GM21576 (cell line): ENCODE measurements around the gene NEDD4L.
A peak's percentile ranks its signal among the peaks of the same experiment; 100 is the strongest.

Experiments
- ATAC-seq: cut with Tn5 transposase; IDR thresholded peaks from one replicate; pipeline ENCODE4 v1.9.1; 2021; ENCODE audit warnings: mild to moderate bottlenecking, moderate library complexity; ENCODE audit not compliant: unreplicated experiment

The NEDD4L gene

DNA sequence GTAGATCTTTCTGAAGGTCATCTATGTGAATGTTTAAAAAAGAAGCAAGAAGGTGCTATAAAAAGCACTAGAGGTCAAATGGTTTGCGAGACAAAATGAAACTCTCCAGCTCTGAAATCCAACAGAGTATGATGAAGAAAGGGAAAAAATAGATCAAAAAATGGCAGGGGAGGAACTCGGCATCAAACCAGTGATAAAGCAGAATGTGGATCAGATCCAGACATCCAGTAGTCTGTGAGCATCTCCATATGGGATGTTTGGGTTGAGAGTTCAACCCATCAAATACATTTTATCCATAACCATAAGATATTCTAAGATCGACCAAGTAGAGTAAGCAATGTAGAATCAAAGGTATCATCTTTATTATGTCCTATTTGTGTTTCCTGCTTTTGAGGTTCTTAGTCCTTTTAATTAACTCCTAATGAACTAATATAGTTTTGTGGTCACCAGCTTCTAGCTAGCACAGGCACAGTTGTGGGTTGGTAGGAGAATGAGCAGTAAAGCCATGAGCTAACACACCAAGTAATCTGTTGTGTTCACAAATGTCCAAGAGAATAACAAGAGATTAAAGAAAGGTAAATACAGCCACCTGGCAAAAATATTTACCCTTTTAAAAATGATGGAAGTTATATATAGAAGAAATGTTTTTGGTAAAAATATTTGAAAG lies 160.9 kb downstream of the NEDD4L start:
- ATAC-seq: no peak

DNA sequence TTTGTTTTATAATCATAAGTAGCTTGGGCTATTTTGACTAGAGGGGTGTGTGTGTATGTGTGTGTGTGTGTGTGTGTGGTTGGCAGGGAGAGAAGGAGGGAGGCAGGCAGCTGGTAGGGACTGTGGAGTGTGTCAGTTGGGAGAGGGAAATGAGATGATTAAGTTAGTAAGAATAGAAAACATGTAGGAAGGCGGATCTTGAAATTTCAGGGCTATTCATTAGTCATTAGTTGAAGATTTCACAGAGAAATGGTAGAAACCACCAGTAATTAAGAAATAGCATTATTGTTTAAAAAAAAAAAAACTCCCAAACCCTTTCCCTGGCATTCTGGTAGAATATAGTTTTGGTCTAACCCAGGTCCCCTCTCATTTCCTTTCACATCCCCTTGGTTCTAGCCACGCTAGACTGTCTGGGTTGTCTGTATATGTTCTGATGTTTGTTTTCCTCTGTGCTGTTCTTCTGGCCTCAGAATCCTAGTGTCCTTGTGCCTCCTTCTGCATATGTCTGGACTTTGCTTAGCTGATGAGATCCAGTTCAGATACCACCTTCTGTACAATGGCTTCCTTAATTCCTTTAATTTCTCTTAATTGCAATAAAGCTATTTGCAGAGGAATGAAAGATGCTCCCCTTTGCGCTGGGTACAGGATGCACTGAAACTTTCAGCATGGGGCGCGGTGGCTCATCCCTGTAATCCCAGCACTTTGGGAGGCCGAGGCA lies 161.6 kb downstream of the NEDD4L start:
- ATAC-seq: no peak

DNA sequence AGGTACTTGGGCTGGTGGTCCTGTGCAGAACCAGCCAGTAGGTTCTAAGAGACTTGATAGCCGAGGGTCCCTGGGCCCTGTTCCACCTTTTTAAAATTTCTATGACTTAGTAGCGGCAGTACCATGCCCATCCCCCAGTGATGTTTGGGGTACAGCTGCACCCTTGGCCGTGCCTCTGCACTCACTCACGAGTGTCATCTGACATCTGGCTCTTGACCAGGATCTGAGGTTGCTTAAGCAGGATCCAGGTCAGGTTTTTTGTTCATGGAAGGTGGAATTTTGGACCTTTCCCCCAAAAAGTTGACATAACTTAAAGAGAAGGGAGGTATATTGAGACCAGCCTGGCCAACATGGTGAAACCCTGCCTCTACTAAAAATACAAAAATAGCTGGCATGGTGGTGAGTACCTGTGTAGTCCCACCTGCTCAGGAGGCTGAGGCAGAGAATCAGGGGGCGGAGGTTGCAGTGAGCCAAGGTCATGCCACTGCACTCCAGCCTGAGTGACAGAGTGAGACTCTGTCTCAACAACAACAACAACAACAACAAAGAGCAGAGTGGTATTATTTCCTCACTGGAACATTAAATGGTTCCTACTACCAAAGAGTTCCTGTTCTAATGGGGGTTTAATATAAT lies 163.6 kb downstream of the NEDD4L start:
- ATAC-seq: no peak

DNA sequence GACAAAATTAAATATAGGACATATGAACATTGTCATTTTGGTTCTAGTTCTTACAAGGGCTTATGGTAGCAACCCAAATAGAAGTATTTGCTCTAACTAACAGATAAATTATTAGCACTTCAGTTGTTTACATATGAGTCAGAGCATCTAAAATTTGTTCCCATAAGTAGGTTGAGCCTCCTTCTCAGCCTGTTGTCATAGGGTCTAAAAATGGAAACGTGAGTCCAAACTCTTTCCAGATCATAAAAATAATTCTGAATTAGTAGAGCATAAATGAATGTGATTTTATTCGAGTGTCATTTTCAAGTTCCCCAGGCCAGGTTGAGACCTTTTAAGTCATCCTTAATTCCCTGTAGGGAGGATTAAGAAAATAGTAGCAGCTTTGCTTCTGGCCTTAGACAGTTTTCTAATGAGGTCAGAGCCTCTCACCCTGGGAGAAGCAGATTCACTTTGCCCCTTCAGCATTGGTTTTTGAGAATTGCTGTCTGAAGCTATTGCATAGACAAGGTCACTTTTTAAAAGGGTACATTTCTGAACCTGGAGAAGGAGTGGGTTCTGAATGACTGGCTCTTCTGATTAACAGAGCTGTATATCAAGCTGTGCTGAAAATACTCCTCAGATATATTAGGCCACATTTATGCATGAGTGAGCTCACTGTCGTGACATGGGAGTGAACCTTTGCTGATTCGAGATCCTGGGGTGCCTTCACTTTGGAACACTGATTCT lies 164.3 kb downstream of the NEDD4L start:
- ATAC-seq: no peak

DNA sequence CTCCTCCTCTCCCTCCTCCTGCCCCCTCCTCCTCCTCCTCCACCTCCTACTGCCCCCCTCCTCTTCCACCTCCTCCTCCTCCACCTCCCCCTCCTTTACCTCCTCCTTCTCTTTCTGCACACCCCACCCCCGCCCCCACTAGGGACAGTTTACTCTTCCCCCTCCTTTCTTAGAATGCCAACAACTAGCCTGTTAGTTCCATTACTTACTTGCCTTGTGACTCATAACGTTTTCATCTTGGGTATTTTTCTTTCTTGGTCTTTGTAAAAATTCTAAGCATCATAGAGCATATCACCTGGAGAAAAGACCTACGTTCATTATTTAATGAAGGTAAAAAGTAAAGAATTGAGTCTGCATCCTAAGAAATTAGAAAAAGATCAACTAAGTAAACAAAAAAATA lies 165.3 kb downstream of the NEDD4L start:
- no peak for ATAC-seq

DNA sequence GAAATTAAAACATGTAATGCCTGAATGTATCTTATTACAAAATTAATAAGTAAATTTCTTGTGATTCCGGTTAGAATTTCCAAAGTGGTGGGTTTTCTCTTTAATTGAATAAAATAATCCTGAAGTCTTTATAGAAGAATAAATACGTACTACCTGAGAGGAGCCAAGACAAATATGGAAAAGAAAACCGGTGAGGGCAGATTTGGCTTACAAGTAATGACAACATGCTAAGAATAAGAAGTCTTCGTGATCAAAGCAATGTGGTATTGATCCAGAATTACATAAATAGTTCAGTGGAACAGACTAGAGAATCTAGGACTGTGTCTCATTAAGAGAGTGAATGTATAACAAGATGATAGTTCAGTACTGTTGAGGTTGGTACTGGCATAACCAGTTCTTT lies 167.5 kb downstream of the NEDD4L start:
- ATAC-seq: no peak

DNA sequence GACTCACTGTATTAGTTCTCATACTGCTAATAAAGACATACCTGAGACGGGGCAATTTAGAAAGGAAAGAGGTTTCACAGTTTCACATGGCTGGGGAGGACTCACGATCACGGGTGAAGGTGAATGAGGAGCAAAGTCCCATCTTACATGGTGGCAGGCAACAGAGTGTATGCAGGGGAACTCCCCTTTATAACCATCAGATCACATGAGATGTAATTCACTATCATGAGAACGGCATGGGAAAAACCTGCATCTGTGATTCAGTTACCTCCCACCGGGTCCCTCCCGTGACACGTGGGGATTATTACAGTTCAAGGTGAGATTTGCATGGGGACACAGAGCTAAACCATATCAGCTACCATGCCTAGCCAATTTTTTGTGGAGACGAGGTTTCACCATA lies 168.2 kb downstream of the NEDD4L start:
- ATAC-seq: no peak

DNA sequence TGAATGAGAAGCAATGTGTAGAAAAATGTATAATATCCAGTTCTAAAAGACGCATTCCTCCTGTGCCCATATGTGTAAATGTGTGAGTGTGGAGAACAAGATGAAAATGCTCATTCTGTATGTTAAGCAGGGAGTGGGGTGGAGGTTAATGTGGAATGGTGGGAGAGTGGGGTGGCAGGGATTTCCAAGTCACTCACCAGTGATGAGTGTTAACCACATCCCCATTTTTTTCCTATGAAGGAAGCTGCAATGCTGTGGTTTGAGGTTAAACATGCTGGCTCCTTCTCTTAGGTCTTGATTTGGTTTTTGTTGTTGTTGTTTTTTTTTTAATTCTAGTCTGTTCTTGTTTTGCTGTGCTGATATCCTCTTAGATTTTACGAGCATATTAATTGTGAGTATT lies 169.4 kb downstream of the NEDD4L start:
- ATAC-seq: no peak

DNA sequence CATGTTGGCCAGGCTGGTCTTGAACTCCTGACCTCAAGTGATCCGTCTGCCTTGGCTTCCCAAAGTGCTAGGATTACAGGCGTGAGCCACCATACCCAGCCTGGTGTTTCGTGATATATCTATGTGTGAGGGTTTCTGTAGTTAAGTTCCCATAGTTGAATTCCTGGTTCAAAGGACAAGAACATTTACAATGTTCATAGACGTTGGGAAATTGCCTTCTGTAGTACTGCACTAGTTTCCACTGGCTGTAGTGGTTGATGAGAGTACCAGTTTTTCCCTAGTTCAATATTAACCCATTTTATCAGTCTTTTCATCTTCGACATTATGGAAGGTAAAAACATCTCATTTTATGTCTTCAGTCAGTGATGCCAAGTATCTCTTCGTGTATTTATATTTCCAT lies 171.0 kb downstream of the NEDD4L start:
- no peak for ATAC-seq

DNA sequence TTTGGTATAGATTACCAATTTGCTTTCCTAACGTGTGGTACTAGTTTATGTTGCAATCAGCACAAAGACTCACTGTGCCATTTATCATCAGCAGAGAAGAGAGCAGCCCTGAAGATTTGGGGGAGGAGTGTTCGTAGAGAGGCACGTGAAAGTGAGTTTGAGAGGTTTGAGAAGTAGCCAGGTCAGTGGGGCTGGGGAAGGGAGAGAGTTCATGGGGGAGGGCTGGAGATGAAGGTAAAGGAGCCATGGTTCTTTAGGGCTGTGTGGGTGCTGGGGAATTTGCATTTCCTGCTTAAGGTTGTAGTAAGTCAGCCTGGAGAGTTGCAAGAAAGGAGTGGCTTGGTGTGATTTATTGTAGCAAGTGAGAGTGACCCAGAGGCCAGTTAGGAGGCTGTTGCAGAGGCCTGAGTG lies 172.1 kb downstream of the NEDD4L start:
- ATAC-seq: no peak

DNA sequence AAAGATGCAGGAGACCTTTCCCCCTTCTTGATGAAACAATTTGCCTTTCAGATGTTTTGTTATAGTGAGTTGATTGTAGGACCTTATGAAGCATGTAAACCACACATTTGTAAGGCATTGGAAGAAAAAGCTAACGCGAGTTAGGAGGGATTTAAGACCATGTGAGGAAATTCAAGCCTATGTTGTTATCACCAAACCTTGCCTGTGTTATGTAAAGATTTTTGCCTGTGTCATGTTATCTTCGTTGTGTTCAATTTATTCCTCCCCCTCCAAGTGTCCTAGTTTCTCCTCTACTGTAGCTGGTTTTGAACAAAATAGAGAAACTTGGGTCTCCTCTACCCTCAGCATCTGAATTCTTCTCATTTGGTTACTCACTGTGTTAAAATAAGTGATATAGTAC lies 173.0 kb downstream of the NEDD4L start:
- no peak for ATAC-seq

DNA sequence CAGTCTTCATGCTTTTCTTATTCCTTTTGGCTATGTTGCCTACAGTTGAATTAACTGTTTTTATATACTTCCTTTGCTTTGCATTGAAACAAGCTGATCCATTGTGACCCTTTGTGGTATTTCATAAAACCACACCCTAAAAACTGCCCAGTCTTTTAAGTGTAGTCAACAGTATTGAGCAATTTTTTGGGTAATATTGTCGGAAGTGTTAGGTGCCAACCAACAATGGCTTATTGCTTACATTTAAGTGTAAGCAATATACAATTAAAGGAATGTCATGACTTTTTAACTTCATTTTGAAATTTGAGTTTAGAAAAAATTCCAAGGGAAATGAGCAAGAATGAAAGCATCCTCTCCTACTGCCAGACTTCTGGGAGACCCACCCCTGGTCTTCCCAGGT lies 174.1 kb downstream of the NEDD4L start:
- no peak for ATAC-seq

DNA sequence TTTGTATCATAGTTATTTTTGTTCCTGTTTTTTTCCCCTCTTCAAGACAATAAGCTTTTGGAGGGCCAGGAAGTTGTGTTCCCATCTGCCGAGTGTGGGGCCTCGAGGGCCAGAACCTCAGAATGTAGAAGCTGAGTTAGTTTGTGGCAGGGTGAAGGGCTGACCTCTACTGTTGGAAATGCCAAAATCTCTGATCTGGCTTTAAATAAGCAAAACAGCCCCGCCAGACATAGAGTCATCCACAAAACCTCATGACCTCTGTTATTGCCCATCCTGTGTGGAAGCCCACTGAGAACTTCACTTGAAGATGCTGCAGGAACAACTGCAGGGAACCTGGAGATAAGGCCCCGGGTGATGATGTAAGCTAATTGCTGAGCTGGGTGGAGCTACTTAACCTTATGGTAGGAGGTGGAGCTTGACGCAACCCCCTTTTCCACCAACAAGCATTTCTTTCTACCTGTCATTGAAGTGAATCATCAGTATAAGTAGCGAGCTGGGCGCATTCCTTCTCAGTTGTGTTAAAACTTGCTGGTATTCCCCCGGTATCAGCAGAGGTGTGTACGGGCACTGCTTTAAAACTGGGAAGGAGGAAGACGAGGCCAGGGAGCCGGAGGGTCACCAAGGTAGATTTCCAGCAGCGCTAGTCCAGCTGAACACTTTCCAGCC lies 177.2 kb downstream of the NEDD4L start:
- no peak for ATAC-seq

DNA sequence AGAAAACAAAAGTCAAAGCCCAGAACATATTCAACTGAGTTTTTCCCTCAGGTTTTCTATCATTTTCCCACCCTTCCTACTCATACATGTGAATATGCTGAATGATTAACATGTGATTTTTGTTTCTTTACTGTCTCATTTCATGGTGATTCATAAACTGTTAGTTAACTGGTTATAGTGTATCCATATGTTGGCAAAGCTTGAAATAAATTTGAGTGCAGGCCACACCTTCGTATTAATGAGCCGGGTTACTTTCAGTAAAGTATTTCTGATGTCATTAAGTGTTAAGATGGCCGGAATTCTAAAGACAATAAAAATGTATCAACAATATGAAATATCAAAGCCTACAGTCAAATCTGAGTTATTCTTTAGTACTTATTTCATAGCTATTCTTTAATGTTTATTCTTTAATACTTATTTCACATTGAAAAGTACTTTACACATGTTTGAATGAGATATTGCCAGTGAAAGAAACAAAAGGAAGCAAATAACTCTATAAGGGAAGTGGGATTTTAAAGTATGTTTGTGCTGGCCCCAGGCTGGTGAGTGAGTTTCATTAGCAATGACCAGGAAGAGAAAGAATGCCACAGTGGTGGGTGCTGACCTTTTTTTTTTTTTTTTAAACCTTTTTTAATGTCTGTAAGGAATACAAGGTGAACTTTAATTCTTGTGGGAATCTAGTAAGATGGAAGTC lies 178.6 kb downstream of the NEDD4L start:
- ATAC-seq: no peak

DNA sequence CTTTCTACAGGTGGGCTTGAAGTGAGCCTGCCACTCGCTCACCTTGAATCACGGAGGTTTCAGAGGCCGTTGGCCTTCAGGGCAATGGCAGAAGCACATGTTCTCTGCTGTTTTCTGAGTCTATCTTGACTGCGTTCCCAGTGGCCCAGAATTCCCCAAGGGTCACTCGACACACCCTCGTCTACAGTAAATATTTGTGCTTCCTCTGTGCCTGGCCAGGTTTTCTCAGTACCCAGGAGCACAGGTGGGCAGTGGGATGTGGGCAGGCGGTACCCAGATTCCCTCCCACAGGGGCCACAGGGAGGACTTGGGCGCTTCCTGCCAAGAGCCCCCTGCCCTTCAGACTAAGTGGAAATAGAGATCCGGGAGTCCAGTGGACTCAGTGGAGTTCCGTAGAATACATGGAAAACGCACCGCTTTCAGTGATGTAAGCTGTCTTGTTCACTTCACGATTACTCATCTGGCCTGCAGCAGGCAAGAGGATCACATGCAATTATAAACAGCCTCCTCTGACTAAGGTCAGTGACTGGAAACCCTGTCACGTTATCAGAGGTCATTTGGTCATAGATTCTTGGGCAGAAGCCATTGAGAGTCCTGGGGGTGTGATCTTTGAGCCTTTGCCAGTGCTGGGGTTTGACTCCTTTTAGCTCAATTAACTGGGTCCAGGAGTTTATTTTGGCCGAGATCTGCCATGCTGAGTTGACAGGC lies 179.8 kb downstream of the NEDD4L start:
- ATAC-seq: no peak

DNA sequence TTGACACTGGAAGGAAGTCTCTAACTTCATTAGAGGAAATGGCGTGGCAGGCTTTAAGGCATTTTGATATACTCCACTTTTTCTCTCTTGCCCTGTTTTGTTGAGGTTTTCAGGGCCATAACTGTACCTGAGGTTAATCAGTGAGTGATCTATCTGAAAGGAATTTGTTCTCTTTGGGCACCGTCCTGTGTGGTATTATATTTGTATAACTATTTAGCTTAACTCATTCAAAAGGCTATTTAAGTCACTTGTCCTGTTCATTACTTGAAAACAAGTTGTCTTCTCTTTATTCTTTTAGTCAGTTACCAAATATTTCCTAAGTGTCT lies 180.4 kb downstream of the NEDD4L start:
- ATAC-seq: no peak

DNA sequence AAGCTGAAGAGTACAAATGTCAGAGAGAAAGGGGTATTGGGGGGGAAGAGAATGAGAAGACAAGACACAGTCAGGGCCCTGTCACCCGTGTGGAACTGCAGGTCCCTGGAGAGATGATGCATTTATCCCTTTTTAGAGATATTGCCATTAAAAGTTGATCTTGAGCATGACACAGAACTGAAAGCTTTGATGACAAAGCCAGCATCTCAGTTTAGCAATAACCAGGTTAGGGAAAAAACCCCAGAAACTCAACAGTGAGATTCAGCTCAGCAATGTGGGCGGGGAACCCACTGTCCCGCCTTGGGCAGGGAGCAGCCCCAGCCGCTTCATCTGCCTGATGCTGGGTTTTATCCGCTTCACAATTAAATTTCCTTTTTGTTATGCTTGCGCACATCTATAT lies 181.1 kb downstream of the NEDD4L start:
- peak; percentile 85 for ATAC-seq

DNA sequence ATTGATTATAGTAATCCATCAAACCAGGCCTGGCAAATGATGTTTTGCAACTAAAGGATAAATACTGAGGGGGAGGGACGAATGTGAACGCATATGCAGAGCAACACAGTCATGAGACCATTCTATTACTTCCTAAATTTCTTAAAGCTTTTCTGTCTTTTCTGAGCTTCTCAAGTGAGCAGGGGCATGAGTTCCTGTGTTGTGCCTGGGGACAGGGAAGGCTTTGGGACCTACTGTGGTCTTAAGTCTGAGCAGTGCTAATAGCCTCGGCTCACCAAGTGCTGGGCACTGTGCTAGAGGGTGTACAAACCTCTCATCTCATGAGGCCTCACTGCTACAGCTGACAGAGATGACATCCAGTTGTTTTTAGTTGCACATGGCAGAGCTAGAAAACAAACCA lies 182.4 kb downstream of the NEDD4L start:
- ATAC-seq: no peak

DNA sequence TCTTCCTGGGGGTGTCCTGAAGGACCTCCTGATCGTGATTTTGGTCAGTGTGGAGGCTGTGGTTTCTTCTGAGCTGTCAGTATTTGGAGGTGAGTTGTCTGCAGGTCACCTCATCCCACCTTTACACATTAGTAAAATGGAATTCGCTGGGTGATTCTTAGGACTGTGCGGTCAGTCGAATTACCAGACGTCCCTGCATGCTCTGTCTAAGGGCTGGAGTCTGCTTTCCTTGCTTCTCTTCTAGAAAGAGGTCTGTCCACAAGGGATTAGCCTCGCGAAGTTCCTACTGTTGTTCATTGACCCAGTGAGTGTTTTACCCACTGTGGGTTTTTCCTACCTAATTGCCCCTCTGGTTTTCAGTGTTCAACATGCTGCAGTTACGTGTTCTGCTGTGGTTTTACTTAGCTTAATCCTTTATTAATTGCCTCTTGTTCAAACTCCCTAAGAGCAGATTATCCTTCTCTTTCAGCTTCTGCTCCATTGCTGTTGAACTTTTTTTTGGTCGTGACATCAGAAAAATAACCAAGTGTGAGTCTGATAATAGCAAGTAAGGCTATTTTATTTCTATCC lies 183.4 kb downstream of the NEDD4L start:
- no peak for ATAC-seq

DNA sequence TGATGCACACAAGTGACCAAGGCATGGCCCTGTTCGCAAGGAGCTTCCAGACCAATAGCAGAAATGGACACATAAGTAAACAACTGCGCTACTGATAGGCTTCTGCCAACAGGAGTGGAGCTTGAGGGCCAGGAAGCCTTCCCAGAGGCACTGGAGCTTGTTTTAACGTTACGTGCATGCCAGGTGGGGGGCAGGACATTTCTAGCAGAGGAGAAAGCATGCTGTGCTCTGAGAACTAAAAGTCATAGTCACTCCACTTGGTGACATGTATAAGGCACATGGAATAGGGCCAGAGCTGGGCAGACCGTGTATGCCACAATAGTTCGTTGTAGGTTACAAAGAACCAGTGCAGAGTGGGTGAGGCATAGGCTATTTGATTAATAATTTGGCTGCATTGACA lies 184.2 kb downstream of the NEDD4L start:
- no peak for ATAC-seq
